DMS114 treated with DMSO at 0.1 percent for 48 hours (cell line): Measurements from ENCODE around the gene PLB1.

Experiments
- DNase-seq: peaks from one replicate; lab custom pipeline; 2025; ENCODE audit not compliant: unreplicated experiment; lab: John Stamatoyannopoulos, UW

Gene PLB1

DNA sequence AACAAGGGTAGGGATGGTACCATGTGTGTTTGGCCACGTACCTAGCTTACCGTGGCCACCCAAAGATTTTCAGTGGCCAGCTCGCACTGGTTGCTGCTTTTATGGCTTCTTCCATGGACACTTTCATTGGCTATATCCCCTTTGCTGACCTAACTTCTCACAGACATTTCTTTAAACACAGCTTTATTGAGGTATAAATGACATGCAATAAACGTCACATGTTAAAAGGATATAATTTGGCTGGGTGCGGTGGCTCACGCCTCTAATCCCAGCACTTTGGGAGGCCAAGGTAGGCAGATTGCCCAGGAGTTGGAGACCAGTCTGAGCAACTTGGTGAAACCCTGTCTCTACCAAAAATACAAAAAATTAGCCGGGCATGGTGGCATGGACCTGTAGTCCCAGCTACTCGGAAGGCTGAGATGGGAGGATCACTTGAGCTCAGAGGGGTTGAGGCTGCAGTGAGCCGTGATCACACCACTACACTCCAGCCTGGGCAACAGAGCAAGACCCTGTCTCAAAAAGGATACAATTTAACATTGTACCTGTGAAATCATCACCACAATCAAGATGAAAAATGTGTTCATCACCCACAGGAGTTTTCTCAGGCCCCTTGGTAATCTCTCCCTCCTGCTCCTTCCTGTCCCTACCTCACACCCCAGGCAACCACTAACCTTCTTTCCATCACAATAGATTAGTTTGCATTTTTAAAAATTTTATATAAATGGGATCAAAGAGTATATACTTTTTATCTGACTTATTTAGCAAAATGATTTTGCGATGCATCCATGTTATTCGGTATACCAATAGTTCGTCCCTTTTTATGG lies 127.9 kb downstream of the PLB1 start:
- no peak for DNase-seq

DNA sequence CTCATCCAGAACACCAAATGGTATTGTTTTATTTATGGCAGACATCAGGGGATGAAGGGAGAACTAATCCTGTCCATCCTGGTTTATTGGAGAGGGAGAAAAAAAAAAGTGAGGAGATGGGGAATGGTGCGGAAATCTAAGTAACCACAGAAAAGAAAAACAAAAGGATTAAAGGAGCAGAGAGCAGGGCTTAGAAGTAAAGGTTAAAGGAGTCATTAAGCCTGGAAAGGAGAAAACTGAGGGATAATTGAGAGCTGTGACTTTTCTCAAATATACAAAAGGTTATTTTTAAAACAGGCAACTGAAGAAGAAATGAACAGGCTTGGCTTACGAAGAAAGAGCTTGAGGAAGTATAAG lies 128.6 kb downstream of the PLB1 start:
- DNase-seq: no peak

DNA sequence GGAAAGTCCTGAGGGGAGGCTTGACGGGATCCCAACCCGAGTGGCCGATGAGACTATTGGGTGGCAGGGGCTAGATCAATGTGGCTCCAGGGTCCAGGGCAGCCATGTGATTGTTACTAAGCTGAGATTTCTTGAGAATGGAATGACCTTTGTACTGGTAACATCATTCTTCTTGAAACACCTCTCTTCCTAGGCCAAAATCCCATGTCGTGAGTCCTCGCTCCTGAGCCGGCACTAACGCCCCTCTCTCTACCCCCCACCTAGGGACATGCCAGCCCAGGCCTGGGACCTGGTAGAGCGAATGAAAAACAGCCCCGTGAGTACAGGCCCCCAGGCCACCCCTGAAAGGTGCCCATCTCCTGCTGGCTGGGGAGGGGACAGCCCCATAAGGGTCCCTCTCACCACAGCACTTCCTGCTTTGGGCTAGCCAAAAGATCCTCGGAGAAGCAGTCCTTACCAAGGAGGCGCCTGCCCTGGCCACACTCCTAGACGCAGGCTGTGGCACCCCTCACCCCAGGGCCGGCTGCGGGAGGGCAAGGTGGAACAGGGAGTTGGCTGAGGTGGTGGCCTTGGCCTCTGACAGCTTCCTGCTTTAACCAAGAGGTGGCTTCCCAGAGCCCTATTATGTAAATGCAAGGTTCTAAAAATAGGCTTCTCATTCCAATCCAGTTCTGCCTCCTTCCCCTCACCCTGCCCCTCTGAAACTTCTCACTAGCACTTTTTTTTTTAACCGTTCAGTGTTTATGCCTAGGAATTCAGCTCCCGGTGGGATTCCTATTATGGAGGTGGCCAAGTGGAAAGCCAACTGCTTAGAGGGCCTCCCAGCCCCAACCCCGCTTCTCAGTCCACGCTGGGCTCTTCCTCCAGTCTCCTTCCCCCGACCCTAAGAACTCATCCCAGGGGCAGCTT lies 129.2 kb downstream of the PLB1 start:
- DNase-seq: no peak

DNA sequence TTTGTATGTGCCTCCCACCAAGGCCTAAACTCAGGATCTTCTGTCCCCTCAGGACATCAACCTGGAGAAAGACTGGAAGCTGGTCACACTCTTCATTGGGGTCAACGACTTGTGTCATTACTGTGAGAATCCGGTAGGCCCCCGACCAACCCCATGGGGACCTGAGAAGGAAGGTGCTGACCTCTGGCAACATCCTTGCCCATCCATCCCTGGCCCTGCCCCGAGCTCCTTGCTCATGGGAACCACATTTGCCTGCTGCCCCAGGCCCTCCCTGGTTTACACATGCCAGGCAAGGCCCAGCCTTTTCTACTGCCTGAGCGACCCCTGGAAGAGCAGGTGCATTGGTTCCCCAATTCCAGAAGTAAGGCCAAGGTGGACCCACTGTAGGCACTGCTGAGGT lies 130.5 kb downstream of the PLB1 start:
- no peak for DNase-seq

DNA sequence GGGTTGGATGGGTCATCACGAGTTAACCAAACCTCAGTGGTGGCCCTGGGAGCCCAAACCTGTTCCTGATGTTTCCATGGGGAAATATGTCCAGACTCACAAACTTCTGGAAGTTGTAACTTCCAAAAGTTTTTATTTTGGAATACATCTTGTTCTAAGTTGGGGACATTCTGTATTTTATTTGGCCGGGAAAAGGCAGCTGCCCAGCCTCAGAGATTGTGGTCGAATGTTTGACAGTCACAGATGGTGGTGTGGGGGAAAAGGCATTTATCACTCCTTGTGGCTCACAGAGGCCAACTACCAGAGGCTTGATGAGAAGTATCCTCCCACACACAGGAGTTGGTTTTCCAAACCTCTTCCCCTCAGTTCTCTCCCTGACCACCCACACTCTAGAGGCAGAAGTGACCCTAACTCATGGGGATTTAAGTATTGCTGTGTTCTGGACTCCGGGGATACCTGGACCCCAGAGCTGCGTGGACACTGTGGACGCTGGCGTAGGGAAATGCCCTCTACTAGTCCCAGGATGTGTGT lies 131.1 kb downstream of the PLB1 start:
- no peak for DNase-seq

DNA sequence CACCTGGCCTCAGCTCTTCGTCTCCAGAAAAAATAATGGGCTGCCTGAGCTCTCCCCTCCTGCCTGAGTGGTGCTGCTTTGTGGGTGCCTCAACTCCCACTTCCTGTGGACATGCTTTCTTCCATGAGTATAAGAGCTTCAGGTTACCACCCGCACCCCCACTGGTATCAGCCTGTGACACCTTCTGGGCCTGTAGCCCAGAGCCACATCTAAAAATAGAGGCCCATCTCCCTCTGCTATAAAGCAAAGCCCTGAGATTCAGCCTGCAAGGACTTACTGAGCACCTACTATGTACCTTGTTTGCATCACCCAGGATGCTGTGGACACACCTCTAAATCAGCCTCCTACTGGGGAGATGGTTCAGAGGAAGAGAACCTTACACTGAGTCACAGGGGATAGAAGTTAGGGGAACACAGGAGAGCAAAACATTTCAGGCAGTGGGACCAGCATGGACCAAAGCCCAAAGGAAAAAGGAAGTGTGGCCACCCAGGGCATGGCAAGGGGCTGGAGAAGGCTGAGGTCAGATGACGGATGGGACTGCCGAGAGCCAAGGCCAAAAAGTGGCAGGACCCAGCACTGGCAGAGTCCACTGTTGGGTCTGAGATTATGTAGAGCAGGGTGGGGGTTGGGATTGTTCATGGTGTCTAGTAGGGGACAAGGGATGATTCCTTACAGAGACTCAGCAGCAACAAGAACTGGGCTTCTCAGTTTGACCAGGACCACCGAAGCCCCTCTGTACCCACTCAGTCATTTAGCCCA lies 132.0 kb downstream of the PLB1 start:
- DNase-seq: no peak

DNA sequence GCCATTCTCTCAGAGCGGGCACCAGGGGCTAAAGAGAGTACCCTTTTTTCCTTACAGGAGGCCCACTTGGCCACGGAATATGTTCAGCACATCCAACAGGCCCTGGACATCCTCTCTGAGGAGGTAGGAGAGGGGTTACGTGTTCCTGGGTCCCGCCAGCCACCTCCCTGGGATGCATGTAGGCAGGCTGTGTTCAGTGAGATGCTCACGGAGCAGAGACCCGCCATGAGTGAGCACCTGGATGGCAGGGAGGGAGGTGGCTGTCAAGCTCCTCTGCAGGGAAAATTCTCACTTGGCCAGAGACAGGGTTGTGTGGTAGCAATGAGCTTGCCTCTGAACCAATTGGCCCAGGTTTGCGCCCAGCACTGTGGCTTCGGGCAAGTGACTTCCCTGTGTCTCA lies 132.6 kb downstream of the PLB1 start:
- DNase-seq: no peak

DNA sequence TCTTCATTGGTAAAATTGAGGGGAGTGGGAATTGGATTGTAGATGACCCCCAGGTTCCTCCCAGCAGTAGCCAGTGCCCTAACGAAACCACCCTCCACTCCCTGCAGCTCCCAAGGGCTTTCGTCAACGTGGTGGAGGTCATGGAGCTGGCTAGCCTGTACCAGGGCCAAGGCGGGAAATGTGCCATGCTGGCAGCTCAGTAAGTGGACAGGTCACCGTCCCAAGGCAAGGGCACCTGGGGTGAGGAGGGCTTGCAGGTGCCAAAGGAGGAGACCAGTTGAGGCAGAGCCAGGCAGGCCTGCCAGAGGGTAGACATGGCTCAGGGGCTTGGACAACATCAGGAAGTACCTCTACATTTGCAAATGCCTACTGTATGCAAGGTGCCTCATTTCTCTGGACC lies 133.1 kb downstream of the PLB1 start:
- no peak for DNase-seq

DNA sequence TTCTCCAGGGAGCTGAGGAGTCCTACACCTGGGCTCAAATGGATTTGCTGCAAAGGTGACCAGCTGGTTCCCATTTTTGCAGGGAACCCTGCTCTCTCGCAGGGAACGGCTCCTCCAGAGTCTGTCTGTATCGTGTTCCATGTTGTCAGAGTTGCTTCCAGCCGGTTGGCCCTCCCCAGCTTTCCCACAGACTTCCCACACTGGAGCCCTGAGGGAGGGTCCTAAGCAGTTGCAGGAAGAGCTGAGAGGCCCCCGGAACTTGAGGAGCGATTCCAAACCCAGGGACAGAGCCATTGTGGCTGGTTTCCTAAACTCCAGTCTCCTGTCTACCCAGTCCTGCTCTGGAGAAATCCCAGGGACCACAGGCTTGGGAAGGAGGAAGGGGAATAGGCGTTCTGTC lies 134.1 kb downstream of the PLB1 start:
- no peak for DNase-seq

DNA sequence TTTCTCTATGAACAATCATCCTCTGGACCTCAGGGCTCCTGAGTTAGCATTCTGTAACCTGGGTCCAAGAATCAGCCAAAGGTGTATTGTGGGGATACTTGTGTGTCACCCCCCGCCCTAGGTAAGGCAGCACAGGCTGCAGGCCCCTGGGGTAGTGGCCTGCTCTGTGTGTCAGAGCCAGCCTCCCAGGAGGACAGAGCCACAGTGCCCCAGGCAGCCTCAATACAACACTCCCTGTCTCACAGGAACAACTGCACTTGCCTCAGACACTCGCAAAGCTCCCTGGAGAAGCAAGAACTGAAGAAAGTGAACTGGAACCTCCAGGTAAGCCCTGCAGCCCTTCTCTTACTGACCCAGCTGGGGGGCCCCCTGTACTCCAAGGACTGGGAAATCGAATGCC lies 134.5 kb downstream of the PLB1 start:
- no peak for DNase-seq

DNA sequence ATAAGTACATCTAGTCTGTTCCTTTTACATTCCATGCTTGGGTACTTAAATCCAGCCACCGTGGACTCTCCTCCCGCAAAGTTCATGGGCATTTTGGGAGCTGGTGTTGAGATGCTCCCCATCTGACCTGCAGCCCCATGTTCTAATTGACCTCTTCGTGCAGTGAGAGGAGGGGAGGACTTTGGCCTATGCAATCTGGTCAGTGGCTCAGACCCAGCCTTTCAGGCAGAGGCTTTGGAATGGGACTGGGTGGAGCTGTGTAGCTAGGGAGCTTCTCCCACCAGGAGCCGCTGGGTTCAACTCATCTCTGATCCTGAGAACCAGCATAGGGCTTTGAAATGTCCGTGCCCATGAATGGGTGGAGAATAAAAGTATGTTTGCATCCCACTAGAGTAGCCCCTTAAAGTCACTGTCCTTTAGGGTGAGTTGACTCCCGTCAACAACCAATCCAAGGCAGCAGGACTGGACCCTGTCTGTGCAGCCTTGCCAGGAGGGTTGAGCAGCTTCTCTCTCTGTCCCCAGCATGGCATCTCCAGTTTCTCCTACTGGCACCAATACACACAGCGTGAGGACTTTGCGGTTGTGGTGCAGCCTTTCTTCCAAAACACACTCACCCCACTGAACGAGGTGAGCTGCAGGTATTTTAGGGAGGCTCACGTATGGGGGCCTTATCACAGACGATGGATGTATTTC lies 135.8 kb downstream of the PLB1 start:
- DNase-seq: no peak

DNA sequence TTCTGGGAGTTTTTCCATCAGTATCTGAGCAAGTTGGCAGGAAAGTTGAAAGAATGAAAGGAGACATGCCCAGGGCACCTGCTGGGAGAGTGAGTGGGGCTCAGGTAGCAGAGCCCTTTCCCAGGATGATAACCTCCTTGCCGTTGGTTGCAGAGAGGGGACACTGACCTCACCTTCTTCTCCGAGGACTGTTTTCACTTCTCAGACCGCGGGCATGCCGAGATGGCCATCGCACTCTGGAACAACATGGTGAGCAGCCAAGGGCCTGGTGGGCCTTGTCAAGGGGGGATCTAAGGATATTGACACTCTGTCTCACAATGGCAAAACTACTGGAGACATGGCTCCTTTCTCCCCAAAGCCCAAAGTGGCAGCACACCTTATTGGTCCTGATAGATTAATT lies 136.9 kb downstream of the PLB1 start:
- DNase-seq: no peak

DNA sequence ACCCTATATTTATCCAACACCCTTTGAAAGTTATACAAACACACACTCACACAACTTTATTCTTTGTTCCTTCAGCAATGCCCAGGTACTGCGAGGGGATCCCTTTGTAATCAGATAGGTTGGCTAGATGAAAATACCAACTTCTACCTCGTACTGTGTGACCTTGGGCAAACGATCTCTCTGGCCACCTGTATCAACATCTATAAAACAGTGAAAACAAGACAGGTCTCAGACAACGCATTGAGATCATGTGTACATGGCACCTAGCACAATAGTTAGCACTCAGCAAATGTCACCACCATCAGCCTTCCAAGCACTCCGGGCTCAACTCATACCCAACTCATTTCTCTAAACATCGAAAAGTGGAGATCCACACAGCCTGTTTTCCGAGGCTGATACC lies 137.3 kb downstream of the PLB1 start:
- no peak for DNase-seq

DNA sequence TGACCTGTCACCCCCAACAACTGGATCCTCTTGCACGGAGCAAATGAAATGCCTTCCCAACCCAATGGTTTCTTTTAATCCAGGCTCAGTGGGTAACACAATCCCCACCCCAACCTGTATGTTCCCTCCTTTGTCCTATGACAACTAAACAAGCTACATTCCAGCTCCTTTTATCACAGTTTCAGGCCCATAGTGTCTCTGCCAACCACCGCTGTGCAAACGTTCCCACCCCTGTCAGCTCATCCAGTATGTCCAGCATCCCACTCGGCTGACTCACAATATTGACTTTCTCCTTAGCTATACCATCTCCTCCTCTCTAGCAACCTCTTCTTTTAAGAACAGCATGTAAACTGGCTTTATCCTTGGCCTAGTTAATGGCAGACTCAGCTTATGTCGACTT lies 137.9 kb downstream of the PLB1 start:
- no peak for DNase-seq

DNA sequence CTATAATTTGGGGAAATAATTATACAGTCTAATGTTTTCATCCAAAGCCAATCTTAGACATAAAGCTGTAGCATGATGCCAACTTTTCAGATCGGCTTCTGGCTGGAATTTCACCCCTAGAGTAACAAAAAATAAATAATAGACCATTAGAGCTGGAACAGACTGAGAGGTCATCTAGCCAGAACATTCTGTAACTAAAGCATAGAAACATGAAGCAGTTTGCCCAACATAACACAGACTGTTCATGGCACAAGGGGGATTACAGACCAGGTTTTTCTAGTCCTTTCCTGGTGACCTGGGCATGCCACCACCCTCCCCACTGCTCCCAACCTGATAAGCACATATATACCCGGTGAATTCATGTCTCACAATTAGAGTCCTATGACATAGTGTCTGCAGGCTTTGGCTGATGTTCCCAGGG lies 139.3 kb downstream of the PLB1 start:
- no peak for DNase-seq

DNA sequence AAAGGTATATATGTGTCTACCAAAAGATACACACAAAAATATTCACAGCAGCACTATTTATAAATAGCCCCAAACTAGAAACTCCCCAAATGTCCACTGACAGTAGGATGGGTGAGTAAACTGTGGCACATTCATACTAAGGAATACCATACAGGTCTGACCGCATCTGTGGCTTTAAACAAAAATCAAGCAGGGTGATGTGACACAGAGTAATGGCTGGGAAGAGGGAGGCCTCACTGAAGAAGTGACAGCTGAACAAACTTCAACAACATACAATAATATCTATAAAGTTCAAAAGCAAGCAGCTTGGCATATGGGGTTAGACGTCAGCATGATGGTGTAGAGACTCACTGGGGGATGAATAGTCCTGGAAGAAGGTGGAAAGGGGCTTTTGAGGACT lies 140.6 kb downstream of the PLB1 start:
- no peak for DNase-seq

DNA sequence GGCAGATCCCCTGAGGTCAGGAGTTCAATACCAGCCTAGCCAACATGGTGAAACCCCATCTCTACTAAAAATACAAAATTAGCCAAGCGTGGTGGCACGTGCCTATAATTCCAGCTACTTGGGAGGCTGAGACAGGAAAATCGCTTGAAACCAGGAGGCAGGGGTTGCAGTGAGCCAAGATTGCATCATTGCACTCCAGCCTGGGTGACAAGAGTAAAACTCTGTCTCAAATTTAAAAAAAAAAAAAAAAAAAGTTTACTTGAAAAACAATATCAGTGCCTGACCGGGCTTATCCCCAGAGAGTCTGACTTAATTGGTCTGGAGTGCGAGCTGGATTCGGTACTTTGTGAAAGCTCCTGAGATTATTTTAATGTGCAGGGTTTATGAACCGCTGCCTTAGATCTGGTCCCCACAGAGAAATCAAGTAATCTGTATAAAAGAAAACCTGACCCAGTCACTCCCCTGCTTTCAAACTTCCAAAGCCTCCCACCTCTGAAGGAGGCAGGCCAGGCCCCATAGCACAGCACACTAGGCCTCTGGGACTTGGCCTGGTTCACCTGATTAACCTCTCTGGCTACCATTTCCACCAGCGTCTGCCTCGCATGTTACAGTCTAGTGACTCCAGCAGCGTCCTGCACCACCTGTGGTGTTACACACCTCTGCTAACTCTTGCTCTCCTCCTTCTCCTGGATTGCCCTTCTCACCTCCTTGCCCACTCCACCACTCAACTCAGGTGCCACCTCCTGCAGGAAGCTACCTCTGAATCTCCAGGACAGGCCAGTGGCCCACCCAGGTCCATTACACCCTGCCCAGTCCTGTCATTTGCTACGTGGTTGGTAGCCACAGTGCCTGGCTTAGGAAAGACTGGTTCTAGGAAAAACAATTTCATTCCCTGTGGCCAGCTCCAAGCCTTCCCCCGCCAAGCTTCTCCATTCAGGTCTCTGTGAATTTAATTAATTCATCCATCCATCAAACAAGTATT lies 141.5 kb downstream of the PLB1 start:
- no peak for DNase-seq

DNA sequence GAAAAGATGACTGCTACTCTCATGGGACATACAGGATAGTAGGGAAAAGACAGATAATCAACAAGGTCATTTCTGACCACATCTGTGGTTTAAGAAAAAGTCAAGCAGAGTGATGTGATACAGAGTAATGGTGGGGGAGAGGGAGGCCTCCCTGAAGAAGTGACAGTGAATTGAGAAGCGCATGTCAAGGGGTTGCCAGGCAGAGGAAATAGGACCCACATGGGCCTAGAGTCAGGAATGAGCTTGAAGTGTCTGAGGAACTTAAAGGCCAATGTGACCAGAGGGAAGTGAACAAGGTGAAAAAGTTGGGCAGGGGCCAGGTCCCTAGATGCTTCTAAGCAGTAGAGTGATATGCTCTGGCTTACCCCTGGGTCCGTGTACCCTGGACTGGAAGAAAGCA lies 142.2 kb downstream of the PLB1 start:
- no peak for DNase-seq

DNA sequence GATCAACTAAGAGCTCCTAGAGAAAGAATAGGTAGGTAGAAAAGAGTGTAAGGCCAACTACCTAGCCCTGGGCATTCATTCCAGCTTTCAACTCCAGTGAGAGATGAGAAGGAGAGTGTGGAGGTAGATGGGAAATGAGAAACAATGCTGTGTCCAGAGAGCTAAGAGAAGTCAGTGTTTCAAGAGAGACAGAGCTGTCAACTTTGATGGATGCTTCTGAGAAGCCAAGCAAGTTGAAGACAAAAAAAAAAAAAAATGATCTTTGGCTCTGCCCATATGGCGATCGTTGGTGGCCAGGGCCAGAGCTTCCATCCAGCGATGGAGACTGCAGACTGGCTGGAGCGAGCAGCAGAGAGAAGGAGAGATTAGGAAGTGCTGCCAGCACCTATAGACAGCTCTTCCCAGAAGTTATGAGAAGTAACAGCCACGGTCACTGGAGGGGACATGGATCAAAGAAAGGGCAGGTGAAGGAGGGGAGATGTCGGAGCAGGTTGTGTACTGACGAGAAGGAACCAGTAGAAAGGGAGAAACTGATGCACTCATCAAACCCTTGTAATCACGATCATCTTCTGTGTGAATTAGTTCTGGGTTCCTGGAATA lies 143.3 kb downstream of the PLB1 start:
- DNase-seq: no peak
